WTC11 (cell line): ENCODE measurements around the gene ZNF830.

Experiments used
- ATF1 ChIP-seq: sonication (generic); formaldehyde crosslinking; IDR thresholded peaks from 2 replicates; pipeline ENCODE4 v1.8.1; 2023; ENCODE audit warnings: mild to moderate bottlenecking, moderate library complexity, missing genetic modification reagents
- CREB1 ChIP-seq: sonication (generic); formaldehyde crosslinking; IDR thresholded peaks from 2 replicates; pipeline ENCODE4 v1.8.0; 2023; ENCODE audit warnings: mild to moderate bottlenecking, missing genetic modification reagents
- ESRRA ChIP-seq: sonication (generic); formaldehyde crosslinking; IDR thresholded peaks from 2 replicates; pipeline ENCODE4 v1.8.1; 2022; ENCODE audit warnings: mild to moderate bottlenecking, missing genetic modification reagents, borderline replicate concordance
- IRF2 ChIP-seq: sonication (generic); formaldehyde crosslinking; IDR thresholded peaks from 2 replicates; pipeline ENCODE4 v1.8.0; 2022; ENCODE audit warnings: low read depth, missing genetic modification reagents, borderline replicate concordance
- SMAD3 ChIP-seq: sonication (generic); formaldehyde crosslinking; IDR thresholded peaks from 2 replicates; pipeline ENCODE4 v1.8.0; 2022; ENCODE audit warnings: missing genetic modification reagents, mild to moderate bottlenecking, borderline replicate concordance
- TF ChIP-seq, protein P1 (sequence below): fragments of 200-600 bp; IDR thresholded peaks from 2 replicates; pipeline ENCODE4 v1.8.0; 2022; ENCODE audit warnings: antibody characterized with exemption
- TF ChIP-seq, protein P2 (sequence below): sonication (generic); formaldehyde crosslinking; IDR thresholded peaks from 2 replicates; pipeline ENCODE4 v1.8.1; 2023; ENCODE audit warnings: mild to moderate bottlenecking, missing genetic modification reagents, borderline replicate concordance

DNA sequence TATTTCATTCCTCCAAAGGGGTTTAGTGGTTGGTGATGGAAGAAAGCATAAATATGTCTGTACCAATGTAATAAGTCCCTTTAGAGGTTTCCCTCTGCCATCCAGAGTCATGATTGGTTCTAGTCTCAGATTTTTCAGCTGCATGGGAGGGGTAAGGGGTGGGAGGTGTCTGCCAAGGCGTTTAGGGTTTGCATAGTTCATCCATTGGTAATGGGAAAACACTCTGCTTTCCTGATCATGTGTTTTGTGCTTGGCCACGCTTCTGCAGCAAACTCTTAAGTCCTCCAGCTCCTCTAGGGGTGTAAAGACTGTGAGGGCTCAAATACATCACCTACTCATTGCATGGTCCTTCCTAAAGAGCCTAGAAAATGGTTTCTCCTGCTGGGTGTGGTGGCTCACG is 48.8 kb downstream of the ZNF830 start:
- TF ChIP-seq CREB1 (CRISPR knock-in tag) (no peak), SMAD3 (CRISPR knock-in tag) (no peak), IRF2 (CRISPR knock-in tag) (no peak), ESRRA (CRISPR knock-in tag) (no peak), ATF1 (no peak)
- TF ChIP-seq, protein P1, sequence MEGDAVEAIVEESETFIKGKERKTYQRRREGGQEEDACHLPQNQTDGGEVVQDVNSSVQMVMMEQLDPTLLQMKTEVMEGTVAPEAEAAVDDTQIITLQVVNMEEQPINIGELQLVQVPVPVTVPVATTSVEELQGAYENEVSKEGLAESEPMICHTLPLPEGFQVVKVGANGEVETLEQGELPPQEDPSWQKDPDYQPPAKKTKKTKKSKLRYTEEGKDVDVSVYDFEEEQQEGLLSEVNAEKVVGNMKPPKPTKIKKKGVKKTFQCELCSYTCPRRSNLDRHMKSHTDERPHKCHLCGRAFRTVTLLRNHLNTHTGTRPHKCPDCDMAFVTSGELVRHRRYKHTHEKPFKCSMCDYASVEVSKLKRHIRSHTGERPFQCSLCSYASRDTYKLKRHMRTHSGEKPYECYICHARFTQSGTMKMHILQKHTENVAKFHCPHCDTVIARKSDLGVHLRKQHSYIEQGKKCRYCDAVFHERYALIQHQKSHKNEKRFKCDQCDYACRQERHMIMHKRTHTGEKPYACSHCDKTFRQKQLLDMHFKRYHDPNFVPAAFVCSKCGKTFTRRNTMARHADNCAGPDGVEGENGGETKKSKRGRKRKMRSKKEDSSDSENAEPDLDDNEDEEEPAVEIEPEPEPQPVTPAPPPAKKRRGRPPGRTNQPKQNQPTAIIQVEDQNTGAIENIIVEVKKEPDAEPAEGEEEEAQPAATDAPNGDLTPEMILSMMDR, result no peak
- TF ChIP-seq, protein P2, sequence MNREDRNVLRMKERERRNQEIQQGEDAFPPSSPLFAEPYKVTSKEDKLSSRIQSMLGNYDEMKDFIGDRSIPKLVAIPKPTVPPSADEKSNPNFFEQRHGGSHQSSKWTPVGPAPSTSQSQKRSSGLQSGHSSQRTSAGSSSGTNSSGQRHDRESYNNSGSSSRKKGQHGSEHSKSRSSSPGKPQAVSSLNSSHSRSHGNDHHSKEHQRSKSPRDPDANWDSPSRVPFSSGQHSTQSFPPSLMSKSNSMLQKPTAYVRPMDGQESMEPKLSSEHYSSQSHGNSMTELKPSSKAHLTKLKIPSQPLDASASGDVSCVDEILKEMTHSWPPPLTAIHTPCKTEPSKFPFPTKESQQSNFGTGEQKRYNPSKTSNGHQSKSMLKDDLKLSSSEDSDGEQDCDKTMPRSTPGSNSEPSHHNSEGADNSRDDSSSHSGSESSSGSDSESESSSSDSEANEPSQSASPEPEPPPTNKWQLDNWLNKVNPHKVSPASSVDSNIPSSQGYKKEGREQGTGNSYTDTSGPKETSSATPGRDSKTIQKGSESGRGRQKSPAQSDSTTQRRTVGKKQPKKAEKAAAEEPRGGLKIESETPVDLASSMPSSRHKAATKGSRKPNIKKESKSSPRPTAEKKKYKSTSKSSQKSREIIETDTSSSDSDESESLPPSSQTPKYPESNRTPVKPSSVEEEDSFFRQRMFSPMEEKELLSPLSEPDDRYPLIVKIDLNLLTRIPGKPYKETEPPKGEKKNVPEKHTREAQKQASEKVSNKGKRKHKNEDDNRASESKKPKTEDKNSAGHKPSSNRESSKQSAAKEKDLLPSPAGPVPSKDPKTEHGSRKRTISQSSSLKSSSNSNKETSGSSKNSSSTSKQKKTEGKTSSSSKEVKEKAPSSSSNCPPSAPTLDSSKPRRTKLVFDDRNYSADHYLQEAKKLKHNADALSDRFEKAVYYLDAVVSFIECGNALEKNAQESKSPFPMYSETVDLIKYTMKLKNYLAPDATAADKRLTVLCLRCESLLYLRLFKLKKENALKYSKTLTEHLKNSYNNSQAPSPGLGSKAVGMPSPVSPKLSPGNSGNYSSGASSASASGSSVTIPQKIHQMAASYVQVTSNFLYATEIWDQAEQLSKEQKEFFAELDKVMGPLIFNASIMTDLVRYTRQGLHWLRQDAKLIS, result no peak
